ENCODE measurements around the gene CCR1.

The CCR1 gene

DNA sequence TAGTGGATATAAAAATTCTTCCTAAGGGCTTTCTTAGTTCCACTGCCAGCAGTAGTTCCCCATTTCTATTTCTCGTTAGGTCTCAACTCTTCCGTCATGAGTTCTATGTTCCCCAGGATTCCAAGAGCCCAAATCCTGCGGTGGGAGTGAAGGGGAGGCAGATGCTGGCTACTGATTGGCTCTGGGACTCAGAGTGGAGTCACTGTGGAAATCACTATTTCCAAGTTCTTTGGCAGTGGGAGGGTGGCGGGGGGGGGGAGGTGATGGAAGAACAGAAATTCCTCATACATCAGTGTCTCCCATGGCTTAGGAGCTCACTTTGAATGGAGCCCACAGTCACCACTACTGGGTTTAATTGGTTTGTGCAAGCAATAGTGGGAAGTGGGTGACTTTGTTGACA is 5.6 kb downstream of the CCR1 start:
- no peak overlapping the region for H3K4me3 Mint-ChIP-seq

GRCh38 chr3:46200790-46201189 is 7.3 kb downstream of the CCR1 start:
- DNase-seq: no peak
- no peaks in the 10 kb centered on the region for H3K27me3 Mint-ChIP-seq (ENCODE audit: low read depth, poor library complexity)
- no peaks in the 10 kb centered on the region for H3K4me1 Mint-ChIP-seq
- no peak overlapping the region for H3K27ac Mint-ChIP-seq
- H3K4me3 Mint-ChIP-seq: no peak overlapping the region
- no peak for TF ChIP-seq CTCF (IDR thresholded peaks at IDR 0.05)
- H3K9me3 Mint-ChIP-seq: peaks cover 15% of the 10 kb centered on the region
- H3K36me3 Mint-ChIP-seq (ENCODE audit: low read depth): no peaks in the 10 kb centered on the region

More for the DNA sequence above, 5.6 kb downstream of the CCR1 start:
- Mint-ChIP-seq H3K27me3 (ENCODE audit: low read depth, poor library complexity) (no peaks in the 10 kb centered on the region), H3K36me3 (ENCODE audit: low read depth) (no peaks in the 10 kb centered on the region), H3K4me1 (no peaks in the 10 kb centered on the region), H3K9me3 (peaks cover 7% of the 10 kb centered on the region), H3K27ac (no peak overlapping the region)
- no peak for TF ChIP-seq CTCF (IDR thresholded peaks at IDR 0.05)
- DNase-seq: no peak

- Mint-ChIP-seq H3K9me3 (peaks cover 16% of the 10 kb centered on the region), H3K4me1 (no peaks in the 10 kb centered on the region), H3K27me3 (ENCODE audit: low read depth, poor library complexity) (no peaks in the 10 kb centered on the region), H3K27ac (no peak overlapping the region), H3K4me3 (no peak overlapping the region), H3K36me3 (ENCODE audit: low read depth) (peaks cover under 1% of the 10 kb centered on the region)
- no peak for TF ChIP-seq CTCF (IDR thresholded peaks at IDR 0.05)
- no peak for DNase-seq
Observed at GRCh38 chr3:46200211-46200610, 7.9 kb downstream of the CCR1 start.

DNA sequence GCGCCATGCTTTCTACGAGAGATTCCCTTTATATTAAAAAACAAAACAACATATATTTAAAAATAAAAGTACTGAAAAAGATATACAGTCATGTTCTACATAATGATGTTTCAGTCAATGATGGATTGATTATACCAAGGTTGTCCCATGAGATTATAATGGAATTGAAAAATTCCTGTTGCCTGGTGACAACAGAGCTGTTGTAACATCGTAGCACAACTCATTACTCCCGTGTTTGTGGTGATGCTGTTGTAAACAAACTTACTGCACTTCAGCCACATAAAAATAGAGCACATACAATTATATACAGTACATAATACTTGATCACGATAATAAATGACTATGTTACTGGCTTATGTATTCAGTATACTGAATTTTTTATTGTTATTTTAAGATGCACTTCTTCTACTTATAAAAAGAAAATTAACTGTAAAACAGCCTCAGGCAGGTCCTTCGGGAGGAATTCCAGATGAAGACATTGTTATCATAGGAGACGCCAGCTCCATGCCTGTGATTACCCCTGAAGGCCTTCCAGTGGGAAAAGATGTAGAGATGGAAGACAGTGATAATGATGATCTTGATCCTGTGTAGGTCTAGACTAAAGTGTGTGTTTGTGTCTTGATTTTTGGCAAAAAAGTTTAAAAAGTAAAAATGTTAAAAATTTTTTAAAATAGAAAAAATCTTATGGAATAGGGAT is 11.7 kb downstream of the CCR1 start:
- no peak for TF ChIP-seq CTCF (IDR thresholded peaks at IDR 0.05)
- no peaks in the 10 kb centered on the region for H3K4me1 Mint-ChIP-seq
- H3K27ac Mint-ChIP-seq: no peak overlapping the region
- H3K9me3 Mint-ChIP-seq: peaks cover 45% of the 10 kb centered on the region
- H3K36me3 Mint-ChIP-seq (ENCODE audit: low read depth): peaks cover 4% of the 10 kb centered on the region
- no peak overlapping the region for H3K4me3 Mint-ChIP-seq
- H3K27me3 Mint-ChIP-seq (ENCODE audit: low read depth, poor library complexity): peaks cover 2% of the 10 kb centered on the region
- no peak for DNase-seq

- TF ChIP-seq CTCF (IDR thresholded peaks at IDR 0.05): no peak
- Mint-ChIP-seq H3K36me3 (ENCODE audit: low read depth) (peaks cover 4% of the 10 kb centered on the region), H3K9me3 (peaks cover 45% of the 10 kb centered on the region), H3K4me1 (no peaks in the 10 kb centered on the region), H3K4me3 (no peak overlapping the region), H3K27ac (no peak overlapping the region), H3K27me3 (ENCODE audit: low read depth, poor library complexity) (peaks cover 3% of the 10 kb centered on the region)
- no peak for DNase-seq
Observed at GRCh38 chr3:46194868-46195553, 13.1 kb downstream of the CCR1 start.

DNA sequence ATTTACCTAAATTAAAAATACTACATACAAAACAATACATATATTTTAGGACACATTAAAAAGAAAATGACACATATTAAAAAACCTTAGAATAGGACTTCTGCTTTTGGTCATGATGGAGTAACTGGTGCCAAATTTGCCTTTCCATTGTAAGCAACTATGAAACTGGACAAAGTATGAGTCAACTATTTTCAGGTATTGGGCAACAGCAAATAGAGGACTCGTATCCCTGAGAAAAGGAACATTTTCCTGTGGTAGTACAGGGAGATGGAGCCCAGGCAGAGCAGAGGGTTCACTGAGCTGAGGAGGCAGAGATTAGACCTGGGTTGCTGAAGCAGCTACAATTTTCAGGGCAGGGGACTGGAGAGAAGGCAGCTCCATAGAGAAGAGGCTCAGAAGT is 14.7 kb downstream of the CCR1 start:
- Mint-ChIP-seq H3K36me3 (ENCODE audit: low read depth) (peaks cover 4% of the 10 kb centered on the region), H3K27ac (no peak overlapping the region), H3K4me1 (no peaks in the 10 kb centered on the region), H3K4me3 (no peak overlapping the region), H3K27me3 (ENCODE audit: low read depth, poor library complexity) (peaks cover 7% of the 10 kb centered on the region), H3K9me3 (peaks cover 43% of the 10 kb centered on the region)
- no peak for TF ChIP-seq CTCF (IDR thresholded peaks at IDR 0.05)
- no peak for DNase-seq

Data from nephron progenitor cell (in vitro differentiated cells).